ENCODE data around the gene HPF1. TPM values are rescaled to one million over a fixed set of nuclear protein-coding genes. Genes with fewer than 3 reads are reported as not detected.
A peak's percentile ranks its signal among the peaks of the same experiment; 100 is the strongest.
"Not testable (repeated sequence)": the region's sequence is repeated elsewhere in the genome, so short reads cannot be mapped to it uniquely, and the experiment has no call there.

The HPF1 gene
- 18.9 TPM for total RNA-seq
- long read RNA-seq, transcript HPF1-201 (8 exons, 1,230 nt), result major isoform, 29 of 32 reads
- long read RNA-seq, partial matches to known transcripts, result 1 of 32 reads
- long read RNA-seq, other reads (novel, unspliced or antisense), result 2 of 32 reads

GRCh38 chr4:169757575-169758184 is at the start of gene HPF1:
Gene HPF1, minus strand, starts transcription at chr4:169757944. Its CDS starts 67 bp downstream, at chr4:169757877.
- Histone ChIP-seq H3K36me3 (peaks cover 8% of the 10 kb centered on the region), H3K4me1 (peaks cover 10% of the 10 kb centered on the region), H3K4me3 (peak within 1 kb of the TSS; percentile 72), H3K9me3 (no peaks in the 10 kb centered on the region), H3K27me3 (no peaks in the 10 kb centered on the region), H3K27ac (peak within 1 kb of the TSS; percentile 52)
- intact Hi-C loops (cut with DNase I), result no loop called here
- ATAC-seq (peak; percentile 99), DNase-seq (peak; percentile 97)
- TF ChIP-seq CTCF (IDR thresholded peaks at IDR 0.05), result no peak

- H3K36me3 ChIP-seq; H3K9me3 ChIP-seq; ATAC-seq; intact Hi-C loops (cut with DNase I); H3K4me1 ChIP-seq; H3K27ac ChIP-seq; H3K4me3 ChIP-seq; DNase-seq; H3K27me3 ChIP-seq: not testable (repeated sequence)
Measured at GRCh38 chr4:169806770-169807169, 49.0 kb upstream of the HPF1 start.

- H3K27me3 ChIP-seq, result no peaks in the 10 kb centered on the region
- TF ChIP-seq CTCF (IDR thresholded peaks at IDR 0.05), result no peak
- H3K36me3 ChIP-seq, result no peaks in the 10 kb centered on the region
- intact Hi-C loops (cut with DNase I), result no loop called here
- no peaks in the 10 kb centered on the region for H3K9me3 ChIP-seq
- no peak overlapping the region for H3K27ac ChIP-seq
- ATAC-seq, result no peak
- H3K4me3 ChIP-seq, result no peak overlapping the region
- no peaks in the 10 kb centered on the region for H3K4me1 ChIP-seq
- DNase-seq, result no peak
Measured at GRCh38 chr4:169803413-169803812, 45.7 kb upstream of the HPF1 start.

- H3K36me3 ChIP-seq, result no peaks in the 10 kb centered on the region
- H3K27ac ChIP-seq, result no peak overlapping the region
- no peak for TF ChIP-seq CTCF (IDR thresholded peaks at IDR 0.05)
- H3K27me3 ChIP-seq, result no peaks in the 10 kb centered on the region
- intact Hi-C loops (cut with DNase I), result no loop called here
- H3K9me3 ChIP-seq, result no peaks in the 10 kb centered on the region
- ATAC-seq (peak; percentile 15), DNase-seq (no peak)
- no peaks in the 10 kb centered on the region for H3K4me1 ChIP-seq
- H3K4me3 ChIP-seq, result no peak overlapping the region
Measured at GRCh38 chr4:169802873-169803272, 45.1 kb upstream of the HPF1 start.

GRCh38 chr4:169800541-169800940 is 42.8 kb upstream of the HPF1 start:
- no peaks in the 10 kb centered on the region for H3K9me3 ChIP-seq
- H3K36me3 ChIP-seq, result no peaks in the 10 kb centered on the region
- no peaks in the 10 kb centered on the region for H3K27me3 ChIP-seq
- no peak overlapping the region for H3K4me3 ChIP-seq
- TF ChIP-seq CTCF (IDR thresholded peaks at IDR 0.05), result no peak
- no peaks in the 10 kb centered on the region for H3K4me1 ChIP-seq
- no peak for DNase-seq
- no peak overlapping the region for H3K27ac ChIP-seq
- intact Hi-C loops (cut with DNase I), result no loop called here
- ATAC-seq, result no peak

- DNase-seq (no peak), ATAC-seq (no peak)
- H3K9me3 ChIP-seq, result no peaks in the 10 kb centered on the region
- intact Hi-C loops (cut with DNase I), result no loop called here
- no peaks in the 10 kb centered on the region for H3K27me3 ChIP-seq
- no peak overlapping the region for H3K27ac ChIP-seq
- H3K4me1 ChIP-seq, result no peaks in the 10 kb centered on the region
- H3K36me3 ChIP-seq, result no peaks in the 10 kb centered on the region
- H3K4me3 ChIP-seq, result no peak overlapping the region
- no peak for TF ChIP-seq CTCF (IDR thresholded peaks at IDR 0.05)
Measured at GRCh38 chr4:169799260-169799659, 41.5 kb upstream of the HPF1 start.
